ENCODE results near the gene DEFB129. TPM values are rescaled to one million over a fixed set of nuclear protein-coding genes. Genes with fewer than 3 reads are reported as not detected.

DEFB129 gene
- total RNA-seq, 1 experiment from 2014 or later, result not detected

DNA sequence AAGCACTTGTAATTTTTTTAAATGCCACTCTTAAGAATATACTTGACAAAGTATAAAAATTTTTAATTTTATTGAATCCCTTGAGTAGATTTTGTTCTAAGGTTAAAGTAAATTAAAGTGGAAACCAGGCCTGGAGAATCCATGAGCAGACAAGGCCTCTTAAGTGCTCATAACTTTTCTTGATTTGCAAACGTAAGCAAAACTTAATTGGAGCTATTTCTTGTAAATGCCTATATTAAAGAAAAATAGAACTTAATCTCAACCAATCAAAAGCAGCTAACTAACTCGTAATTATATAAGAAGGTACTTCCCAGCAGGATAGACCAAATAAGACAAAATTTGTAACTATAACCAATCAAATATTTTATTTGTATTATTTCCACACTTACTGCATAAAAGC, 12.7 kb upstream of the DEFB129 start:
- Histone ChIP-seq H3T11ph (ENCODE audit: low read length) (no peak overlapping the region), H4K5ac (ENCODE audit: insufficient read length, low read depth, low read length) (no peak overlapping the region), H3K27me3 (ENCODE audit: insufficient read depth, low read length) (no peaks in the 10 kb centered on the region; the same call in 1 of the 2 replicates), H4K20me1 (ENCODE audit: control insufficient read depth, insufficient read depth, insufficient read length) (no peaks in the 10 kb centered on the region), H3K4me2 (ENCODE audit: insufficient read depth, insufficient read length, low read length) (no peak overlapping the region), H3K4me1 (ENCODE audit: insufficient read depth, low read length) (no peaks in the 10 kb centered on the region), H3K9me3 (ENCODE audit: control insufficient read depth, low read depth, low read length) (no peaks in the 10 kb centered on the region), H3K14ac (ENCODE audit: insufficient read depth, low read length) (no peak overlapping the region), H3K23me2 (ENCODE audit: insufficient read length, low read depth, low read length, poor library complexity, severe bottlenecking) (no peaks in the 10 kb centered on the region), H3K9ac (ENCODE audit: extremely low read depth, insufficient read length, low read length) (no peak overlapping the region), H4K8ac (replicated peaks; ENCODE audit: insufficient read length, low read depth, low read length) (no peak overlapping the region), H2AK5ac (ENCODE audit: insufficient read length, low read length) (no peak overlapping the region), H3K79me1 (ENCODE audit: insufficient read depth, low read depth, low read length, poor library complexity, severe bottlenecking) (no peaks in the 10 kb centered on the region), H2AFZ (ENCODE audit: low read length) (no peak overlapping the region), H3K23ac (ENCODE audit: insufficient read length, low read depth, low read length) (no peak overlapping the region), H3K18ac (ENCODE audit: insufficient read length, low read depth, low read length) (no peak overlapping the region), H3K79me2 (ENCODE audit: insufficient read depth, low read length) (no peaks in the 10 kb centered on the region), H4K91ac (ENCODE audit: insufficient read length, low read depth, low read length) (no peak overlapping the region), H2BK12ac (ENCODE audit: insufficient read length, low read depth, low read length) (no peak overlapping the region), H2BK120ac (ENCODE audit: low read depth, low read length, poor library complexity, severe bottlenecking) (no peak overlapping the region), H3K4ac (ENCODE audit: low read depth, low read length) (no peak overlapping the region), H3K27ac (ENCODE audit: insufficient read length, low read depth, low read length) (no peak overlapping the region), H2BK15ac (ENCODE audit: low read depth, low read length) (no peak overlapping the region), H2BK20ac (ENCODE audit: low read depth, low read length, poor library complexity, severe bottlenecking) (no peak overlapping the region), H3K56ac (ENCODE audit: insufficient read length, low read depth, low read length) (no peak overlapping the region), H2BK5ac (ENCODE audit: insufficient read length, low read length) (no peak overlapping the region)
- no CpG with 5 or more reads among the region's 2 CpGs for WGBS (ENCODE audit: extremely low coverage, insufficient read length, low lambda C conversion rate)
- Mint-ChIP-seq H3K27ac (no peak overlapping the region), H3K36me3 (ENCODE audit: insufficient read depth in 1 of 3, low read depth in 3 of 3) (no peaks in the 10 kb centered on the region), H3K27me3 (ENCODE audit: low read depth) (peaks cover 95% of the 10 kb centered on the region), H3K4me3 (no peak overlapping the region), H3K9me3 (no peaks in the 10 kb centered on the region; a peak in 2 of 5 replicates), H3K4me1 (peaks cover 0 to 5% of the 10 kb centered on the region in 2 experiments; a peak in 1 of 4 replicates)
- TF ChIP-seq, protein P1, sequence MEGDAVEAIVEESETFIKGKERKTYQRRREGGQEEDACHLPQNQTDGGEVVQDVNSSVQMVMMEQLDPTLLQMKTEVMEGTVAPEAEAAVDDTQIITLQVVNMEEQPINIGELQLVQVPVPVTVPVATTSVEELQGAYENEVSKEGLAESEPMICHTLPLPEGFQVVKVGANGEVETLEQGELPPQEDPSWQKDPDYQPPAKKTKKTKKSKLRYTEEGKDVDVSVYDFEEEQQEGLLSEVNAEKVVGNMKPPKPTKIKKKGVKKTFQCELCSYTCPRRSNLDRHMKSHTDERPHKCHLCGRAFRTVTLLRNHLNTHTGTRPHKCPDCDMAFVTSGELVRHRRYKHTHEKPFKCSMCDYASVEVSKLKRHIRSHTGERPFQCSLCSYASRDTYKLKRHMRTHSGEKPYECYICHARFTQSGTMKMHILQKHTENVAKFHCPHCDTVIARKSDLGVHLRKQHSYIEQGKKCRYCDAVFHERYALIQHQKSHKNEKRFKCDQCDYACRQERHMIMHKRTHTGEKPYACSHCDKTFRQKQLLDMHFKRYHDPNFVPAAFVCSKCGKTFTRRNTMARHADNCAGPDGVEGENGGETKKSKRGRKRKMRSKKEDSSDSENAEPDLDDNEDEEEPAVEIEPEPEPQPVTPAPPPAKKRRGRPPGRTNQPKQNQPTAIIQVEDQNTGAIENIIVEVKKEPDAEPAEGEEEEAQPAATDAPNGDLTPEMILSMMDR (conservative IDR thresholded peaks at IDR 0.05), result no peak
- no peak for DNase-seq

Data from H9 (cell line).